Neural cell (in vitro differentiated cells): ENCODE data around the gene CNTNAP2. TPM values are rescaled to one million over a fixed set of nuclear protein-coding genes. Genes with fewer than 3 reads are reported as not detected.

Experiments
- H2AFZ ChIP-seq: fragments of 200-600, 300-800 bp; sonication (generic), shearing (Covaris generic); 2 replicates; pipeline ENCODE4 v1.6.0; 2014; ENCODE audit warnings: low read depth, mild to moderate bottlenecking, antibody characterized with exemption, low read length, moderate library complexity
- H3F3A ChIP-seq: fragments of 200-600 bp; shearing (Covaris generic); 2 replicates; pipeline ENCODE4 v1.6.1; 2016; ENCODE audit warnings: mild to moderate bottlenecking, moderate library complexity, mixed read lengths, antibody characterized with exemption, low read length; ENCODE audit not compliant: insufficient read depth, poor library complexity, severe bottlenecking
- H3K27ac ChIP-seq: fragments of 200-600, 300-800 bp; sonication (generic), shearing (Covaris generic); 2 replicates; pipeline ENCODE4 v1.5.1; 2014; ENCODE audit warnings: mild to moderate bottlenecking, low read length, moderate library complexity
- H3K27me3 ChIP-seq: fragments of 300-800, 200-600 bp; sonication (generic), shearing (Covaris generic); 2 replicates; pipeline ENCODE4 v1.6.0; 2014; ENCODE audit warnings: mild to moderate bottlenecking, low read depth, low read length, moderate library complexity; ENCODE audit not compliant: insufficient read depth
- H3K36me3 ChIP-seq: fragments of 300-800, 200-600 bp; sonication (generic), shearing (Covaris generic); 2 replicates; pipeline ENCODE4 v1.5.1; 2014; ENCODE audit warnings: mild to moderate bottlenecking, antibody characterized with exemption, low read length, moderate library complexity; ENCODE audit not compliant: insufficient read depth
- H3K4me2 ChIP-seq: fragments of 300-800, 200-600 bp; sonication (generic), shearing (Covaris generic); 2 replicates; pipeline ENCODE4 v1.6.0; 2014; ENCODE audit warnings: mild to moderate bottlenecking, low read length
- H3K4me3 ChIP-seq: fragments of 300-800, 200-600 bp; sonication (generic), shearing (Covaris generic); 2 replicates; pipeline ENCODE4 v1.5.1; 2014; ENCODE audit warnings: mild to moderate bottlenecking, low read length, moderate library complexity
- H3K79me2 ChIP-seq: fragments of 200-600 bp; shearing (Covaris generic); replicated peaks from 2 replicates; pipeline ENCODE4 v1.6.0; 2014; ENCODE audit warnings: mild to moderate bottlenecking, low read length, moderate library complexity; ENCODE audit not compliant: insufficient read depth
- H3K9ac ChIP-seq: fragments of 300-800, 200-600 bp; sonication (generic), shearing (Covaris generic); 2 replicates; pipeline ENCODE4 v1.6.1; 2016; ENCODE audit warnings: mild to moderate bottlenecking, low read length, mixed read lengths
- H3K9me2 ChIP-seq: fragments of 200-600 bp; shearing (Covaris generic); 2 replicates; pipeline ENCODE4 v1.6.1; 2016; ENCODE audit warnings: mild to moderate bottlenecking, low read length, mixed read lengths; ENCODE audit not compliant: insufficient read depth
- H3K9me3 ChIP-seq: fragments of 200-600, 300-800 bp; sonication (generic), shearing (Covaris generic); 2 replicates; pipeline ENCODE4 v1.6.1; 2016; ENCODE audit warnings: mild to moderate bottlenecking, mixed run types, low read length, moderate library complexity, mixed read lengths
- H4K20me1 ChIP-seq: fragments of 200-600 bp; shearing (Covaris generic); 2 replicates; pipeline ENCODE4 v1.6.1; 2016; ENCODE audit warnings: mild to moderate bottlenecking, mixed run types; ENCODE audit not compliant: insufficient read depth
- CTCF ChIP-seq: fragments of 450-650 bp; IDR thresholded peaks from 2 replicates; pipeline ENCODE4 v1.5.1; 2014; ENCODE audit warnings: antibody characterized with exemption, mild to moderate bottlenecking, moderate library complexity; ENCODE audit not compliant: poor library complexity, severe bottlenecking
- EP300 ChIP-seq: fragments of 450-650 bp; conservative IDR thresholded peaks from 2 replicates; pipeline ENCODE4 v1.6.1; 2014; ENCODE audit warnings: antibody characterized with exemption, mild to moderate bottlenecking, moderate library complexity; ENCODE audit not compliant: poor library complexity, severe bottlenecking
- EZH2 ChIP-seq: fragments of 200-600, 300-800 bp; shearing (Covaris generic), sonication (generic); IDR thresholded peaks from 2 replicates; pipeline ENCODE4 v1.6.1; 2014; ENCODE audit warnings: antibody characterized with exemption, low read length, borderline replicate concordance, mild to moderate bottlenecking; ENCODE audit not compliant: insufficient read depth, poor library complexity, severe bottlenecking
- MXI1 ChIP-seq: fragments of 450-650 bp; conservative IDR thresholded peaks from 2 replicates; pipeline ENCODE4 v1.6.1; 2014; ENCODE audit warnings: antibody characterized with exemption, mild to moderate bottlenecking; ENCODE audit not compliant: poor library complexity, severe bottlenecking
- POLR2AphosphoS5 ChIP-seq: IDR thresholded peaks from 2 replicates; pipeline ENCODE4 v1.6.1; 2012
- RAD21 ChIP-seq: fragments of 450-650 bp; conservative IDR thresholded peaks from 2 replicates; pipeline ENCODE4 v1.6.1; 2014; ENCODE audit warnings: antibody characterized with exemption, mild to moderate bottlenecking, moderate library complexity
- REST ChIP-seq: IDR thresholded peaks from 2 replicates; pipeline ENCODE4 v1.6.1; 2012; ENCODE audit warnings: borderline replicate concordance
- SMC3 ChIP-seq: fragments of 450-650 bp; conservative IDR thresholded peaks from 2 replicates; pipeline ENCODE4 v1.6.1; 2014; ENCODE audit warnings: antibody characterized with exemption, mild to moderate bottlenecking, moderate library complexity; ENCODE audit not compliant: poor library complexity
- TAF1 ChIP-seq: IDR thresholded peaks from 2 replicates; pipeline ENCODE4 v1.6.1; 2012; ENCODE audit warnings: low read depth
- polyA plus RNA-seq: library from polyadenylated mRNA; depleted of rRNA; stranded (reverse); fragments of >200 nt; gene quantifications from 2 replicates; pipeline ENCODE4 v1.2.3, GENCODE V29; 2014

CNTNAP2 gene
- polyA plus RNA-seq, 1 donor from 2014 or later: 276 TPM

- H3K4me3 ChIP-seq: no peak overlapping the region
- TF ChIP-seq POLR2AphosphoS5: no peak
- no peak for TF ChIP-seq RAD21
- TF ChIP-seq TAF1: no peak
- no peak for TF ChIP-seq EZH2
- no peak for TF ChIP-seq MXI1
- no peak for TF ChIP-seq CTCF
- no peak for TF ChIP-seq REST
- TF ChIP-seq SMC3: no peak
- no peak for TF ChIP-seq EP300
- no peak overlapping the region for H3K27ac ChIP-seq
- H3F3A ChIP-seq: no peaks in the 10 kb centered on the region
- H3K79me2 ChIP-seq: no peaks in the 10 kb centered on the region
- H3K9me2 ChIP-seq: no peaks in the 10 kb centered on the region
- H3K4me2 ChIP-seq: no peak overlapping the region
- no peaks in the 10 kb centered on the region for H3K27me3 ChIP-seq
- no peaks in the 10 kb centered on the region for H3K36me3 ChIP-seq
- H3K9ac ChIP-seq: no peak overlapping the region
- H2AFZ ChIP-seq: no peak overlapping the region
- H4K20me1 ChIP-seq: no peaks in the 10 kb centered on the region
- H3K9me3 ChIP-seq: no peaks in the 10 kb centered on the region
Observed at GRCh38 chr7:146565872-146566271, 449.3 kb downstream of the CNTNAP2 start.

- no peaks in the 10 kb centered on the region for H4K20me1 ChIP-seq
- no peaks in the 10 kb centered on the region for H3K27me3 ChIP-seq
- no peaks in the 10 kb centered on the region for H3K9me3 ChIP-seq
- H3K79me2 ChIP-seq: no peaks in the 10 kb centered on the region
- no peak overlapping the region for H2AFZ ChIP-seq
- H3F3A ChIP-seq: no peaks in the 10 kb centered on the region
- H3K27ac ChIP-seq: no peak overlapping the region
- TF ChIP-seq EP300 (no peak), SMC3 (no peak), REST (no peak), POLR2AphosphoS5 (no peak), CTCF (no peak)
- no peak overlapping the region for H3K9ac ChIP-seq
- H3K9me2 ChIP-seq: no peaks in the 10 kb centered on the region
- H3K4me3 ChIP-seq: no peak overlapping the region
- H3K4me2 ChIP-seq: no peak overlapping the region
- no peaks in the 10 kb centered on the region for H3K36me3 ChIP-seq
Observed at GRCh38 chr7:146575903-146576302, 459.3 kb downstream of the CNTNAP2 start.
